Forelimb muscle (tissue), 1 donor: Measurements from ENCODE around the gene AGK. TPM values are rescaled to one million over a fixed set of nuclear protein-coding genes. Genes with fewer than 3 reads are reported as not detected.
"Not testable (repeated sequence)": the region's sequence is repeated elsewhere in the genome, so short reads cannot be mapped to it uniquely, and the experiment has no call there.

ENCODE experiments used
- DNase-seq: peaks from one replicate; pipeline ENCODE4 v3.0.0-alpha.2; 2013; ENCODE audit warnings: low read depth
- polyA plus RNA-seq: library from polyadenylated mRNA; unstranded; fragments of 120-200 nt; gene quantifications from one replicate; pipeline ENCODE4 v1.2.1, GENCODE V29; 2013; ENCODE audit not compliant: insufficient read length

Gene AGK
- polyA plus RNA-seq, 1 donor = 18.4 TPM

DNA sequence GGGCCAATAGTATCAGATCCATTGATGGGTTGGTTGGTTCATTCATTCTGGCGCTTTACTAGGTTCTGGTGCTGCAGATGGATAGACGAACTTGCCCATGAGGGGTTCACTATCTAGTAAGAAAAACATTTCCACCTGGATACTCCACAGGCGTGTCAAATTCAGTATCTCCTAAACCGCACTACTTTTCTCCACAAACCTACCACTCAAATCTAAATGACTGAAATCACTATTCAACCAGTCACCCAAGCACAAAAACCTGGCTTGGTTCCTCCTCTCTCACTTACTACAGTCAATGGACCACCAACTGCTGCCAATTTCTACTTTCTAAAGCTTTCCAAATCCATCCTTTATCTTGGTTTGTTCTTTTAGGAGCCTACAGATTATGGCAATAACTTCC lies 572 bp downstream of the AGK start:
- no peak for DNase-seq

DNA sequence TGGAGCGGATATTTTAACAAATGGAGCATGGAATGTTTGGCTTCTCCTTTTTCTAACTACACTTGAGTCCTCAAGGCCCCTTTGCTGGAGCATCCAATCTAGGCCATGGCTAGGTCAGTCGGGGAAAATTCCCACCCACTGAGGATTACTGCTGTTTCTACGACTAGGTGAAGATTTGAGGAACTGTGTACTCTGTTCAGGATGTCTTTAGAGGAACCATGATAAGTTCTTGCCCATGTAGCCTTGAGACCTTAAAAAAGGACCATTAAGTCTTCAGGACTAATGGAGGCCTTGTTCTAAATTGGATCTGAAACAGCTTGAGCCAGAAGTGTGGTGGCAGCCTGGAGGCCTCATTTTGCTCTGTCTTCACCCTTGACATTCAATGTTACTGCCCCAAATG lies 6.2 kb downstream of the AGK start:
- no peak for DNase-seq

DNA sequence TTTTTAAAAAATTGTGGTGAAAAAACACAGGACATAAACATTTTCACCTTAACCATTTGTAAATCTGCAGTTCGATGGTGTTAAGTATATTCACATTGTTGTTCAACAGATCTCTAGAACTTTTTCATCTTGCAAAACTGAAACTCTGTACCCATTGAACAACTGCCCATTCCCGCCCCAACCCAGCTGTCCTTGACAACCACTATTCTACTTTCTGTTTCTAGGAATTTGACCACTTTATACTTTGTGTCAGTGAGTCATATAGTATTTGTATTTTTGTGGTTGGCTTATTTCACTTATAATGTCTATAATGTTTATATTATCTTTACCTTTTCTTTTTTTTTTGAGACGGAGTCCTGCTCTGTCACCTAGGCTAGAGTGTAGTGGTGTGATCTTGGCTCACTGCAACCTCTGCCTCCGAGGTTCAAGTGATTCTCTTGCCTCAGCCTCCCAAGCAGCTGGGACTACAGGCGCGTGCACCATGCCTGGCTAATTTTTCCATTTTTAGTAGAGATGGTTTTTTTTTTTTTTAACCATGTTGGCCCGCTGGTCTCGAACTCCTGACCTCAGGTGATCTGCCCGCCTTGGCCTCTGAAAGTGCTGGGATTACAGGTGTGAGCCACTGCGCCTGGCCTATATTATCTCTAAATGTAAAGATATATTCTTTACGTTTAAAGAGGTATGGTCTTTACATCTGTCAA lies 6.8 kb downstream of the AGK start:
- DNase-seq = not testable (repeated sequence)

DNA sequence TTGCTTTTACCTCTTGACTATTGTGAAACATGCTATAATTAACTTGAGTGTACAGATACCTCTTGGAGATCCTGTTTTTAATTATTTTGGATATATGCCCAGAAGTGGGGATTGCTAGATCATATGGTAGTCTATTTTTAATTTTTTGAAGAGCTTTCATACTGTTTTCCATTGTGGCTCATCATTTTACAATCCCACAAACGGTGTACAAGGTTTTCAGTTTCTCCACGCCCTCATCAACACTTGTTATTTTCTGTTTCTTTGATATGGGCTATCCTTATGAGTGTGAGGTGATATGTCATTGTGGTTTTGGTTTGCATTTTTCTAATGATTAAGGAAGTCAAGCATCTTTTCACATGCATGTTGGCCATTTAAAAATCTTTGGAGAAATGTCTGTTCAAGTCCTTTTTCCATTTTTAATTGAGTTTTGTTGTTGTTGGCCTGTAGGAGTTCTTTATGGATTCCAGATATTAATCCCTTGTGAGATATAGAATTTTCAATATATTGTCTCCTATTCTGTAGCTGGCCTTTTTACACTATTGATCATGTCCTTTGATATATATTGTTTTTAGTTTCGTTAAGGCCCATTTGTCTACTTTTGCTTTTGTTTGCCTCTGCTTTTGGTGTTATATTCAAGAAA lies 7.5 kb downstream of the AGK start:
- no peak for DNase-seq

DNA sequence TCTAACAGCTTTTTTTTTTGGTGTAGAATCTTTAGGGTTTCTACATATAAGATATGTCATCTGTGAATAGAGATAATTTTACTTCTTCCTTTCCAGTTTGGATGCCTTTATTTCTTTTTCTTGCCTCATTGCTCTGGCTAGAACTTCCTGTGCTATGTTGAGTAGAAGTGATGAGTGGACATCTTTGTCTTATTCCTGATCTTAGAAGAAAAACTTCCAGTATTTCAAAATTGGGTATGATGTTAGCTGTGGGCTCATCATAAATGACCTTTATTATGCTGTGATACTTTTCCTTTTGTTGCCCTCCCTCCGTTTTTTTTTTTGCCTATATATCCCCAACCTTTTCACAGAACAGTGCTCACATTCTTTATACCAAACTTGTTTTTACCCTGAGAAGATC lies 8.8 kb downstream of the AGK start:
- DNase-seq = no peak

DNA sequence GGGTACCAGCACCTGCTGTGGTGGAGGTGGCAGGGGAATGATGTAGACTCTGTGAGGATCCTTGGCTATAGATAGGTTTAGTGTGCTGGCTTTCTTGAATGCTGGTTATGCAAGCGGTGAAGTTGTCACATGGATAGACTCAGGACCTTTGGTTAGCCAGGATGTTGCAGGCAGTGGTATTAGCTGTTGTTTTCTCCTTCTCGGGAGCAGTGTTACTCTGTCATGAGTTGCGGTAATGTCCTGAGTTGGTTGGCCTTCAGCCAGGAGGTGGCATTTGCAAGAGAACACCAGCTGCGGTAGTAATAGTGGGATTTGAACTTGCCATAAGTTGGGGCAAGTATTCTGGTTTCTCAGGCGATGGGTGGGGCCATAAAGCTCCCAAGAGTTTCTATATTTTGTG lies 10.8 kb downstream of the AGK start:
- no peak for DNase-seq

DNA sequence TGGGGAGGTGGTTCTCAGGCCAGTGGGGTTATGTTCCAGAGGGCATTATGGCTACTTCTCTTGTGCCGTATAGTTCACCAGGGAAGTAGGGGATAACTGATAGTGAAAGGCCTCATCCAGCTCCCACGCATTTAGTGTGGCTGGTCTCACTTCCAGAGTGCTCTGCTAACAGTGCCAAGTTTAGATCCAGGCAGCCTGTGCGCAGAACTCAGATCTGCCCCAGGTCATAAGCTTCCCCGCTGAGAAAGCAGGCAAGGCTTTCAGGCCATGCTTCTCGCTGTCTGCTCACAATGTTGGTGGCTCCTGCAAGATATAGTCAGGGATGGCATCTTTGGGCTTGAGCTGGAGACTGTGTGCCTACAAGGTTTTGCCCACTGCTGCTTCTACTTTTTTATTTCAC lies 11.3 kb downstream of the AGK start:
- DNase-seq = no peak

DNA sequence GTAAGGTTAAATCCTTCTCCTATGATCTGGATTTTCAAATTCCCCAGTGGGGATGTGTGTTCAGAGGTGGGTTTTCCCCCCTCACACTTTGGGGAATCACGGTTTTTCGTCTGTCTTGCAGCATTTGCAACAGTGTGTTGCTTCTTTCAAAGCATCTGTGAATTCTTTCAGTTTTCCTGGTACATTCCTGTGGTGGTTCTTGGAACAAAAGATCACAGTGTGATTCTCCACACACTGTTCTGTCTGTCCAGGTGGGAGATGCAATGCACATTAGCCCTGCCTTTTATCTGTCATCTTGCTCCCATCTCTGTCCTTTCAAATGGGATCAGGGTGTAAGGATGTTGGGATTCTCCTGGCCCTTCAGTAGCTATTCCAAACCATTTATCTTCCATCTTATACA lies 11.8 kb downstream of the AGK start:
- DNase-seq = no peak

DNA sequence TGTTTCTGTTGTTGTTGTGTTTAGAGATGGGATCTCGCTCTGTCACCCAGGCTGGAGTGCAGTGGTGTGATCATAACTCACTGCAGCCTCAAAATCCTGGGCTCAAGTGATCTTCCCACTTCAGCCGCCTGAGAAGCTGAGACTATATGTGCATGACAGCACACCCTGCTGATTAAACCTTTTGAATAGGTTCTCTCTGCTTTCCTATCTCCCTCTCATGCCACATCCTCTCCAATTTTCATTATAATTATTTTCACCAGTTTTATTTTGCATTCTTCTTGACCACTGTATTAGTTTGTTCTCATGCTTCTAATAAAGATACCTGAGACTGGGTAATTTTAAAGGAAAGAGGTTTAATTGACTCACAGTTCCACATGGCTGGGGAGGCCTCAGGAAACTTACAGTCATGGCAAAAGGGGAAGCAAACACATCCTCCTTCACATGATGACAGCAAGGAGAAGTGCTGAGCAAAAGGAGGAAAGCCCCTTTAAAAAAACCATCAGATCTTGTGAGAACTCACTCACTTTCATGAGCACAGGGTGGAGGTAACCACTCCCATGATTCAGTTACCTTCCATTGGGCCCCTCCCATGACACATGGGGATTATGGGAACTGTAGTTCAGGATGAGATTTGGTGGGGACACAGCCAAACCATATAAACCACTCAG lies 12.9 kb downstream of the AGK start:
- no peak for DNase-seq

DNA sequence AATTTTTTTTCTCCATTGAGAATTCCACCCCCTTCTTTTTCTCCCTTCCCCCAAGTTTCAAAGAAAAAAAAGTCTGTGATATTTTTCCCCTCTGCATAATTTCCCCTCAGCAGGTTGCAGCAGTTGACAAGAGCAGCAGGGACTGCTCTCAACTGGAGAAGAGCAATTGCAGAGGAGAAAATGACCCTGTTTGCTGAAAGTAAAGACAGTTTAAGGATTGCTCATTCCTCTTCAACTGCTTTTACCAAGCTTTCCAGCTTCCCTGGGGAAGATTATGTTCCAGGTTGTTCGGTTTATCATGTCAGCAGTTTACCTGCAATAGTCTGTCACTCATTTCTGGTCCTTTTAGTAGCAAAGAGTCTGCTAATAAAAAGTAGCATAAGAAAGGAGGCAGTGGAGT lies 16.2 kb downstream of the AGK start:
- DNase-seq = no peak

DNA sequence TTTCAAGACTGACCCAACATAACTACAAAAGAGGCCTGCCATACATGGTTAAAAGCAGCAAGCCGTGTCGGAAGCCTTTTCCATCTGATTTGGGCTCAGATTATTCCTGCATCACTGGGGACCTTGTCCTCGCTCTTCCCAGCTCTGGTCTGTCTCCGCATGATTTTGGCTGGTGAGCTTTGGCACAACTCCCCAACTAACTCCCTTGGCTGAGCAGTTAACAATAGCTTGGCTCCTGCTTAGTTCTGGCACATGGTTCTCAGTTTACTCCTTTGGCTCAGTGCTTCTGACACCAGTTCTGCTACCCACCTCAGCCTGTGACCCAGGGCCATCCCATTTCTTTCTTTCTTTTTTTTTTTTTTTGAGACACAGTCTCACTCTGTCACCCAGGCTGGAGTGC lies 17.0 kb downstream of the AGK start:
- DNase-seq = no peak

DNA sequence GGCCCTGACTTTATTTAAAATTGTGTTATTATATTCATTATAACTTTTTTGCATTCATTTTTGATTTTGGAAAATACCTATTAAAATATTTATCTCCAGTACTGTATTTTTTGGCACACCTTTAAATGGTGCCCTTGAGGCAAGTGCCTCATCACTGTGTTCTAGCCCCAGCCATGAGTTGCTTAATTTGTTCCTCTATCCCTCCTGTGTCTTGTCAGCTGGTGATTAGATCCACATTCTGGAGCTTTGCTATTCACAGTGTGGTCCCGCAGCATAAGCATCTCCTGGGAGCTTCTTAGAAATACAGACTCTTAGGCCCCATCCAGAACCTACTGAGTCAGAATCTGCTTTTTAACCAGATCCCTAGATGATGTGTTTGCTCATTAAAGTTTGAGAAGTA lies 19.8 kb downstream of the AGK start:
- no peak for DNase-seq

DNA sequence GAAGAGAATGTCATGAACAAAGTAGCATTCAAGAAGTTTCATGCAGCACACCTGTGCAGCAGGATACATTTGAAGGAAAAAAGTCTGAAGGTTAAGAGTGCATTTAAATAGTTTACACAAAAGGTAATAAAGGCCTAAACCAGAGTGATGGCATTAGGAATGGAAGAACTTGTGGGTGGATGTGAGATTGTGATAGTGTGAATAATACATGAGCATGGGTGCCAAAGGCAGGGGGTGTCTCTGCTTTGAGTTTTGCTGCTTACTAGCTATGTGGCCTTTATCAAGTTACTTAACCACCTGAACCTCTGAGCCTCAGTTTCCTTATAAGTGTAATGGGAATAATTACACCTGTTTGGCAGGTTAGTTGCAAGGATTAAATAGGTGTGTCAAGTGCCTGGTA lies 21.0 kb downstream of the AGK start:
- no peak for DNase-seq

DNA sequence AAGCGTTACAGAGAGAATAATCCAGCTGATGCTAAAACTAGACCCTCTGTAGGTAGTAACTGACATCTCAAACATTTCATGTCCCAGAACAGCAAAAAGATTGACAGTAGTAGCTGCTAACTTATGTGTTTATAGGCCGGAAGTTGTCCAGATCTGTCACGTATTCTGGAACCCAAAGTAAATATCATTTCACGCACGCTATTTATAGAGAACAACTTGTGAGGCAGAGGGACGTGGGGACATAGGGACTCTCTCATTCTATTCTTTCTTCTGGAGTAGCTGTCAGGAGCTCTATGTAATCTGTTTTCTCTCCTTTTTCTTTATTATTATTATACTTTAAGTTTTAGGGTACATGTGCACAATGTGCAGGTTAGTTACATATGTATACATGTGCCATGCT lies 22.3 kb downstream of the AGK start:
- no peak for DNase-seq

DNA sequence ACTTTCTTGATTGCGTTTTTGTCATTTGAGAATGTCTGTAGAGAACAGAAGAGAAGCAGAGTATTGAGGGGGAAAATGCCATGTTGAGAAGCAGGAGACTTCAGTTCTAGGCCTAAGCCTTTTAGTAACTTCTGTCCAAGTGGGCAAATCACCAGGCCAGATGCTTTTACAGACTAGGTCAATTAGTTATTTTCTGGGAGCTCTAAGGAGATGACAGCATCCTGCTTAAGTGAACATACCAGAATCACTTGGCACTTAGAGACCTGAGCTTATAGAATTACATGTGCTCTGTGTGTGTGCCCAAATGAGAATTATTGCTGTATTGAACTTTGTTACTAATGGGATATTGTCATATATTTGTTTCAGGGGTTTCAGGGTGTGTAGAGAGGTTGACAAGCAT lies 24.0 kb downstream of the AGK start:
- DNase-seq = no peak

DNA sequence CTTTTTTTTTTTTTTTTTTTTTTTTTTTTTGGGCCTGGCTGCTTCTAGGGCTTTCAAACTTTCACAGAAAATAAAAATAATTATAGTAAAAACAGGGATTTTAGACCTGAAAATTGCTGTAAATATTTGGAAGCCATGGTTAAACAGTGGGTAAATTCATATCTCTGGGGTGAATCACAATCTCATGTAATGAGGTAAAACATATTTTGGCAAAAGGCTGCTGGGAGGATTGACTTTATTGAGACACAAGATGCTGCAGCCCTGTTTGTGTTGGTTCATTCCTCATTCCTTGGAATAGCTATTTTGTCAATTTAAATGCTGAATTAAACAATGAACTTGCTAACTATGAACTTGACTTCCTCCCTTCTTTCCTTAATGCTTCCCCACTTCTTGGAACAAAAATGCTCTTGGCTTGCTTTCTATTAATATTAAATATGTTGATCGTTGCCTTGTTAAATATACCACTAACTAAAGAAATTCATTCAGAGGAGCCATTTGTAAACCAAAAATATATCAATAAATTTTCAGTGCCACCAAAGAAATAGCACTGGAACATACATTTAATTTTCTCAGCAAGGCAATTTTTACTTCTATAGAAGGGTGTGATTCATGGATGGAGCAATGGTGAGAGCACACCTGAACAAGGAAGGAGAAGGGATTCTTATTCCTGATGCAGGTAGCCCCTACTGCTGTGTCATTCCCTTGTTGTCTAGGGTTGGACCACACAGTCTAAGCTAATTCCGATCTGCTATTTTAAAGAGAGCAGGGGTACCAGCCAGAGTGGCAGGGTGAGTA lies 24.6 kb downstream of the AGK start:
- DNase-seq = no peak

DNA sequence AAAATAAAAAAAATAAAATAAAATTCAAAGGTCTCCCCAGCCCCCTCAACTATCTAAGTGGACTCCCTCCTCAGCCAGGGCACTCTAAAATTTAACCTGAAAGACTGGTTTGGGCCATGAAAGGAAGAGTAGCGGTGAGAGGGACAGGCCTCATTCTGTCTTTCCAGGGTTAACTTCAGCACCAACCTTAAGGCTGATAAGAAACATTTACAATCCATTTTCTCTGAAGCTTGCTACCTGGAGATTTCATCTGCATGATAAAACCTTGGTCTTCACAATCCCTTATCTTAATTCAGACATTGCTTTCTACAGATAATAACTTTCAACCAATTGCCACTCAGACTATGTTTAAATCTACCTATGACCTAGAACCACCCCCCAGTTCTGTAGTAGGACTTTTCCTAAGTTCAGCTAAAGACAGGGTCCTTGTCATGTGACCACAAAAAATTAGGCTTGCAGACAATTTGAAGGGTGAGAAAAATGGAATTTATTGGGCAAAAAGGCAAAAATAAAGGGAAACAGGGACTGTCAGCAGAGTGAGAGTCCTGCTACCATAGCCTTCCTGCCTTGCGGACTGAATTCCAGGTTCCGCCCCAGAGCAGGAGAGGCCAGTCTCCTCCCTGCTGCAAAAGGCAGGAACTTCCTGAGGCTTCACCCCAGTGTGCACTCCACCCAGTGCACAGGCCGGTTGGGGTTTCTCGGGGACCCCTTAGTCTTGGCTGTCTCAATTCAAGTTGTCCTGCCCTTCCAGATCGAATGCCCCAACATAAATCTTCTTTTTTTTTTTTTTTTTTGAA lies 26.0 kb downstream of the AGK start:
- no peak for DNase-seq

DNA sequence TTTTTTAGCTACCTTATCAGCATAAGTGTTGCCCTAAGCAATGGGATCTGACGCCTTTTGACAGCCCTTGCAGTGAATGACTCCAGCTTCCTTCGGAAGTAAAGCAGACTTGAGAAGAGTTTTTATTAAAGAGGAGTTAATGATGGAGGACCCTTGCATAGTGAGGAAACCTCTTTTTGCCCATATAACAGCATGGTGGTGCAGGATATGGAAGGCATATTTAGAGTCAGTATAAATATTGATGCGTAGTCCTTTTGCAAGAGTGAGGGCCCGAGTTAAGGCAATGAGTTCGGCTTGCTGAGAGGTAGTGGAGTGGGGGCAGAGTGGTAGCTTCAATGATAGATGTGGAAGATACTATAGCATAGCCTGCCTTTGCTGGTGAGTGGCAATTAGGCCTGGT lies 28.7 kb downstream of the AGK start:
- DNase-seq = not testable (repeated sequence)

DNA sequence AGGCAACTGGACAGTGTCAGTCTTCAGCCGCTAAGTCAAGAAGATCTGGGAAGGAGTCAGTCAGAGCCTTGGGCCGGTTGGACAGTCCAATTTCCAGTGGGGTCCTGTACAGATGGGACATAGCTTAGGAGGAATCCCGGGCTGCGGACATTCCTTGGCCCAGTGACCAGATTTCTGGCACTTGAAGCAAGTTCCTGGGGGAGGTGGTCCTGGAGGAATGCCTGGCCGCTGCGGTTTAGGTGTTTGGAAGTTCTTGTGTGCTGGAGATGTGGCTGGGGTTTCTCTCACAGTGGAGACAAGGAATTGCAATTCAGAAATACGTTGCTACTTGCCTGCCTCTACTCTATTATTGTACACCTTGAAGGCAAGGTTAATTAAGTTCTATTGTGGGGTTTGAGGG lies 30.9 kb downstream of the AGK start:
- not testable (repeated sequence) for DNase-seq

DNA sequence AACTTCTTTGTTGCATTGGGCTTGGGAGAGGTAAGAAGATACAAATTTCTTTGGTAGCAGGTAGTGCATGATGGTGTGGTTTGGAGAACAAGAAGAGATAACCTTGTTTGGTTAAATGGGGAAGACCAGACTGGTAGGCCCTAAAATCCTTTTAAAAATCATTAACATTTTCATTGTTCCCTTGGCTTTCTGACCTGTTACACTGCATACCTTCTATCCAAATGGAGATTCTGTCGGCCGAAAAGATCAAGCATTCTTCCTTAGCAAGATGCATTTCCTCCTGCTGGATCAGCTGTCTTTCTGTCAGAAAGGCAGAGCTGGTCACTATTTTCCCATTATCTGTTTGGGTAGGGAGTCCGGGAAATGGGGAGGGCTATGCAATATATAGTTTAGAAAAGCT lies 33.7 kb downstream of the AGK start:
- DNase-seq = no peak
